C4-2B (cell line): ENCODE measurements around the gene TAF3.

Experiments used
- ZFX ChIP-seq: fragments of 450-650 bp; IDR thresholded peaks from 2 replicates; pipeline ENCODE4 v1.6.1; 2017
- TF ChIP-seq, protein P1 (sequence below): fragments of 450-650 bp; conservative IDR thresholded peaks from 2 replicates; pipeline ENCODE4 v1.5.1; 2017; ENCODE audit warnings: mild to moderate bottlenecking

DNA sequence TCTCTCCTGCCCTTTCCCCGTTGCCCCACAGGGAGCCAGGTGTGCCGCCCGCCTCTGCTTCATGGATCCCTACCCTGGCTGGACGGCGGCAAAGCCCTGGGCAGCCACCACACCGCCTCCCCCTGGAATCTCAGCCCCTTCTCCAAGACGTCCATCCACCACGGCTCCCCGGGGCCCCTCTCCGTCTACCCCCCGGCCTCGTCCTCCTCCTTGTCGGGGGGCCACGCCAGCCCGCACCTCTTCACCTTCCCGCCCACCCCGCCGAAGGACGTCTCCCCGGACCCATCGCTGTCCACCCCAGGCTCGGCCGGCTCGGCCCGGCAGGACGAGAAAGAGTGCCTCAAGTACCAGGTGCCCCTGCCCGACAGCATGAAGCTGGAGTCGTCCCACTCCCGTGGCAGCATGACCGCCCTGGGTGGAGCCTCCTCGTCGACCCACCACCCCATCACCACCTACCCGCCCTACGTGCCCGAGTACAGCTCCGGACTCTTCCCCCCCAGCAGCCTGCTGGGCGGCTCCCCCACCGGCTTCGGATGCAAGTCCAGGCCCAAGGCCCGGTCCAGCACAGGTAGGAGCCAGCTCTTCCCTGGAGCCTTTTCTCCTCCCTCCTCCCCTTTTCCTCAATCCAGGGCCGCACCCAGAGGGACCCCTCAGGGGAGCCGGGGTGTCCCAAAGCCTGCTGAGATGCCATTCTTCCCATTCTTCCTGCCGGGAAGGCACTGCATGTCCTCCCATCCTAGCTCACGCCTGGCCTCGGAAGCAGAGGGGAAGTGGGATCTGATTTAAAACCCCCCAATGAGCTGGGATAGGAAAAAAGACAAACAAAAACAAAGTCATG is 240.2 kb downstream of the TAF3 start:
- TF ChIP-seq, protein P1, sequence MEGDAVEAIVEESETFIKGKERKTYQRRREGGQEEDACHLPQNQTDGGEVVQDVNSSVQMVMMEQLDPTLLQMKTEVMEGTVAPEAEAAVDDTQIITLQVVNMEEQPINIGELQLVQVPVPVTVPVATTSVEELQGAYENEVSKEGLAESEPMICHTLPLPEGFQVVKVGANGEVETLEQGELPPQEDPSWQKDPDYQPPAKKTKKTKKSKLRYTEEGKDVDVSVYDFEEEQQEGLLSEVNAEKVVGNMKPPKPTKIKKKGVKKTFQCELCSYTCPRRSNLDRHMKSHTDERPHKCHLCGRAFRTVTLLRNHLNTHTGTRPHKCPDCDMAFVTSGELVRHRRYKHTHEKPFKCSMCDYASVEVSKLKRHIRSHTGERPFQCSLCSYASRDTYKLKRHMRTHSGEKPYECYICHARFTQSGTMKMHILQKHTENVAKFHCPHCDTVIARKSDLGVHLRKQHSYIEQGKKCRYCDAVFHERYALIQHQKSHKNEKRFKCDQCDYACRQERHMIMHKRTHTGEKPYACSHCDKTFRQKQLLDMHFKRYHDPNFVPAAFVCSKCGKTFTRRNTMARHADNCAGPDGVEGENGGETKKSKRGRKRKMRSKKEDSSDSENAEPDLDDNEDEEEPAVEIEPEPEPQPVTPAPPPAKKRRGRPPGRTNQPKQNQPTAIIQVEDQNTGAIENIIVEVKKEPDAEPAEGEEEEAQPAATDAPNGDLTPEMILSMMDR, result no peak
- no peak for TF ChIP-seq ZFX
